ENCODE data around the gene FDXACB1.

- TF ChIP-seq, protein P1, sequence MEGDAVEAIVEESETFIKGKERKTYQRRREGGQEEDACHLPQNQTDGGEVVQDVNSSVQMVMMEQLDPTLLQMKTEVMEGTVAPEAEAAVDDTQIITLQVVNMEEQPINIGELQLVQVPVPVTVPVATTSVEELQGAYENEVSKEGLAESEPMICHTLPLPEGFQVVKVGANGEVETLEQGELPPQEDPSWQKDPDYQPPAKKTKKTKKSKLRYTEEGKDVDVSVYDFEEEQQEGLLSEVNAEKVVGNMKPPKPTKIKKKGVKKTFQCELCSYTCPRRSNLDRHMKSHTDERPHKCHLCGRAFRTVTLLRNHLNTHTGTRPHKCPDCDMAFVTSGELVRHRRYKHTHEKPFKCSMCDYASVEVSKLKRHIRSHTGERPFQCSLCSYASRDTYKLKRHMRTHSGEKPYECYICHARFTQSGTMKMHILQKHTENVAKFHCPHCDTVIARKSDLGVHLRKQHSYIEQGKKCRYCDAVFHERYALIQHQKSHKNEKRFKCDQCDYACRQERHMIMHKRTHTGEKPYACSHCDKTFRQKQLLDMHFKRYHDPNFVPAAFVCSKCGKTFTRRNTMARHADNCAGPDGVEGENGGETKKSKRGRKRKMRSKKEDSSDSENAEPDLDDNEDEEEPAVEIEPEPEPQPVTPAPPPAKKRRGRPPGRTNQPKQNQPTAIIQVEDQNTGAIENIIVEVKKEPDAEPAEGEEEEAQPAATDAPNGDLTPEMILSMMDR (IDR thresholded peaks at IDR 0.05; ENCODE audit: insufficient read depth, low read depth, low read length): no peak
- TF ChIP-seq EZH2 (IDR thresholded peaks at IDR 0.05; ENCODE audit: insufficient read depth, low read length): no peak
These were observed 3.2 kb upstream of the FDXACB1 start for GRCh38 chr11:111882202-111882601.

Data from astrocyte (in vitro differentiated cells and primary cell).